Osteocyte (in vitro differentiated cells): ENCODE data around the gene PAK3. TPM values are rescaled to one million over a fixed set of nuclear protein-coding genes. Genes with fewer than 3 reads are reported as not detected.

Experiments
- DNase-seq: peaks from one replicate; pipeline ENCODE4 v3.0.0; 2021; ENCODE audit warnings: mixed read lengths; ENCODE audit not compliant: unreplicated experiment; ENCODE audit errors: extremely low spot score
- H3K27ac Mint-ChIP-seq: one replicate; pipeline ENCODE4 v1.8.0; 2021; ENCODE audit warnings: mild to moderate bottlenecking, mixed read lengths; ENCODE audit not compliant: unreplicated experiment
- H3K27me3 Mint-ChIP-seq: one replicate; pipeline ENCODE4 v1.8.0; 2021; ENCODE audit warnings: mixed read lengths; ENCODE audit not compliant: unreplicated experiment
- H3K36me3 Mint-ChIP-seq: one replicate; pipeline ENCODE4 v1.8.0; 2021; ENCODE audit warnings: mixed read lengths; ENCODE audit not compliant: unreplicated experiment
- H3K4me1 Mint-ChIP-seq: one replicate; pipeline ENCODE4 v1.8.0; 2021; ENCODE audit warnings: mixed read lengths; ENCODE audit not compliant: unreplicated experiment
- H3K4me3 Mint-ChIP-seq: one replicate; pipeline ENCODE4 v1.8.0; 2021; ENCODE audit warnings: mild to moderate bottlenecking, moderate library complexity, mixed read lengths; ENCODE audit not compliant: unreplicated experiment
- H3K9me3 Mint-ChIP-seq: one replicate; pipeline ENCODE4 v1.8.0; 2021; ENCODE audit warnings: mixed read lengths; ENCODE audit not compliant: unreplicated experiment
- CTCF ChIP-seq: fragments of 200-600 bp; sonication (generic); IDR thresholded peaks from 2 replicates; pipeline ENCODE4 v1.5.0; 2021; ENCODE audit warnings: antibody characterized with exemption, mild to moderate bottlenecking, moderate library complexity
- total RNA-seq: library from RNA; stranded (reverse); gene quantifications from 2 replicates; pipeline ENCODE4 v1.2.1, GENCODE V29; 2021

Gene PAK3
- total RNA-seq, 1 donor from 2014 or later, result not detected

- TF ChIP-seq CTCF, result no peak
- Mint-ChIP-seq H3K27ac (no peak overlapping the region), H3K9me3 (no peaks in the 10 kb centered on the region), H3K36me3 (no peaks in the 10 kb centered on the region), H3K27me3 (no peaks in the 10 kb centered on the region), H3K4me3 (no peak overlapping the region), H3K4me1 (no peaks in the 10 kb centered on the region)
- no peak for DNase-seq
Measured at GRCh38 chrX:111207851-111208250, 111.9 kb downstream of the PAK3 start.

- Mint-ChIP-seq H3K4me1 (no peaks in the 10 kb centered on the region), H3K4me3 (no peak overlapping the region)
- no peak for TF ChIP-seq CTCF
Measured at GRCh38 chrX:111216293-111216801, 120.4 kb downstream of the PAK3 start.

GRCh38 chrX:111244235-111244750, 148.3 kb downstream of the PAK3 start:
- H3K27ac Mint-ChIP-seq, result no peak overlapping the region
- H3K4me1 Mint-ChIP-seq, result no peaks in the 10 kb centered on the region
- no peak for DNase-seq
- no peaks in the 10 kb centered on the region for H3K9me3 Mint-ChIP-seq
- no peaks in the 10 kb centered on the region for H3K36me3 Mint-ChIP-seq
- H3K4me3 Mint-ChIP-seq, result no peak overlapping the region
- no peaks in the 10 kb centered on the region for H3K27me3 Mint-ChIP-seq
- peak; percentile 60 for TF ChIP-seq CTCF

More at GRCh38 chrX:111216293-111216801, 120.4 kb downstream of the PAK3 start:
- DNase-seq, result no peak
- Mint-ChIP-seq H3K36me3 (no peaks in the 10 kb centered on the region), H3K27me3 (no peaks in the 10 kb centered on the region), H3K27ac (no peak overlapping the region), H3K9me3 (no peaks in the 10 kb centered on the region)

GRCh38 chrX:111254896-111255693, 159.1 kb downstream of the PAK3 start:
- no peak for DNase-seq
- no peaks in the 10 kb centered on the region for H3K27me3 Mint-ChIP-seq

More at GRCh38 chrX:111254896-111255693, 159.1 kb downstream of the PAK3 start:
- no peaks in the 10 kb centered on the region for H3K4me1 Mint-ChIP-seq
- no peaks in the 10 kb centered on the region for H3K36me3 Mint-ChIP-seq
- TF ChIP-seq CTCF, result no peak
- no peak overlapping the region for H3K4me3 Mint-ChIP-seq
- H3K27ac Mint-ChIP-seq, result no peak overlapping the region
- peaks cover 3% of the 10 kb centered on the region for H3K9me3 Mint-ChIP-seq
